HEK293 (cell line): Measurements from ENCODE around the gene KATNAL1.
A peak's percentile ranks its signal among the peaks of the same experiment; 100 is the strongest.

Experiments used
- CTCF ChIA-PET: fragments of 350-600 bp; formaldehyde crosslinking; extraction: SDS; loops from one replicate; lab custom pipeline; 2021; ENCODE audit warnings: antibody characterized with exemption; lab: Yijun Ruan, JAX
- POLR2A ChIA-PET: fragments of 300-600 bp; formaldehyde crosslinking; extraction: SDS; loops from one replicate; lab custom pipeline; 2020; ENCODE audit warnings: antibody characterized with exemption, inconsistent platforms; lab: Yijun Ruan, JAX
- H3K27ac ChIP-seq: fragments of 200-500 bp; sonication (Bioruptor generic); 2 replicates; pipeline ENCODE4 v1.5.1; 2014; ENCODE audit warnings: low read depth, low read length, control low read depth, inconsistent platforms; ENCODE audit errors: extremely low read depth
- H3K36me3 ChIP-seq, 2 experiments: fragments of 200-500 bp in 1 of 2; sonication (Bioruptor generic) in 1 of 2; 1 replicate in 1 of 2; 2 replicates in 1 of 2; pipeline ENCODE4 v1.5.1; 2014 to 2017; ENCODE audit warnings: inconsistent platforms in 2 of 2, low read length in 2 of 2; ENCODE audit not compliant: control insufficient read depth in 2 of 2, insufficient read depth in 1 of 2
- H3K4me1 ChIP-seq: fragments of 200-500 bp; sonication (Bioruptor generic); 2 replicates; pipeline ENCODE4 v1.5.1; 2014; ENCODE audit warnings: mild to moderate bottlenecking, low read length, inconsistent platforms; ENCODE audit not compliant: control insufficient read depth, insufficient read depth
- H3K4me3 ChIP-seq: 2 replicates; pipeline ENCODE4 v1.5.1; 2011; ENCODE audit warnings: low read depth, mild to moderate bottlenecking, control low read depth, low read length, moderate library complexity
- H3K9me3 ChIP-seq: fragments of 200-500 bp; sonication (Bioruptor generic); 2 replicates; pipeline ENCODE4 v1.5.1; 2014; ENCODE audit warnings: low read depth, low read length, inconsistent platforms; ENCODE audit not compliant: control insufficient read depth, insufficient read depth
- FEZF1 ChIP-seq: fragments of 450-650 bp; formaldehyde crosslinking; IDR thresholded peaks from 2 replicates; pipeline ENCODE4 v1.5.1; 2016; ENCODE audit warnings: missing biosample characterization, missing genetic modification characterization
- GLI4 ChIP-seq: fragments of 450-650 bp; formaldehyde crosslinking; IDR thresholded peaks from 2 replicates; pipeline ENCODE4 v1.5.1; 2016; ENCODE audit warnings: missing biosample characterization, missing genetic modification characterization
- HOXC10 ChIP-seq: sonication (generic); formaldehyde crosslinking; IDR thresholded peaks from 2 replicates; pipeline ENCODE4 v1.8.1; 2023; ENCODE audit warnings: mild to moderate bottlenecking, missing genetic modification reagents
- OSR2 ChIP-seq: fragments of 450-650 bp; formaldehyde crosslinking; IDR thresholded peaks from 2 replicates; pipeline ENCODE4 v1.5.1; 2016; ENCODE audit warnings: missing biosample characterization, missing genetic modification characterization
- YY1 ChIP-seq: fragments of 450-650 bp; formaldehyde crosslinking; IDR thresholded peaks from 2 replicates; pipeline ENCODE4 v1.5.1; 2018; ENCODE audit warnings: missing biosample characterization, missing genetic modification characterization
- ZBTB17 ChIP-seq: fragments of 450-650 bp; formaldehyde crosslinking; IDR thresholded peaks from 2 replicates; pipeline ENCODE4 v1.5.1; 2016; ENCODE audit warnings: missing biosample characterization, missing genetic modification characterization
- ZBTB8A ChIP-seq: fragments of 450-650 bp; formaldehyde crosslinking; IDR thresholded peaks from 2 replicates; pipeline ENCODE4 v1.5.1; 2016; ENCODE audit warnings: missing biosample characterization, missing genetic modification characterization
- ZNF140 ChIP-seq: fragments of 450-650 bp; formaldehyde crosslinking; IDR thresholded peaks from 2 replicates; pipeline ENCODE4 v1.5.1; 2016; ENCODE audit warnings: missing biosample characterization, missing genetic modification characterization
- ZNF174 ChIP-seq: fragments of 450-650 bp; formaldehyde crosslinking; IDR thresholded peaks from 2 replicates; pipeline ENCODE4 v1.5.0; 2017; ENCODE audit warnings: missing biosample characterization, mild to moderate bottlenecking, missing genetic modification characterization
- ZNF19 ChIP-seq: fragments of 450-650 bp; formaldehyde crosslinking; IDR thresholded peaks from 2 replicates; pipeline ENCODE4; 2016; ENCODE audit warnings: missing biosample characterization, missing genetic modification characterization, low read depth
- ZNF23 ChIP-seq: fragments of 450-650 bp; formaldehyde crosslinking; IDR thresholded peaks from 2 replicates; pipeline ENCODE4 v1.5.1; 2016; ENCODE audit warnings: missing biosample characterization, missing genetic modification characterization, borderline replicate concordance
- ZNF341 ChIP-seq: fragments of 450-650 bp; formaldehyde crosslinking; IDR thresholded peaks from 2 replicates; pipeline ENCODE4; 2016; ENCODE audit warnings: low read depth, missing biosample characterization, missing genetic modification characterization
- ZNF549 ChIP-seq: fragments of 450-650 bp; IDR thresholded peaks from 2 replicates; pipeline ENCODE4 v1.5.1; 2018; ENCODE audit warnings: missing biosample characterization, missing genetic modification characterization, mild to moderate bottlenecking, inconsistent platforms, moderate library complexity
- ZNF555 ChIP-seq: fragments of 450-650 bp; formaldehyde crosslinking; conservative IDR thresholded peaks from 2 replicates; pipeline ENCODE4 v1.5.1; 2017; ENCODE audit warnings: missing biosample characterization, mild to moderate bottlenecking, missing genetic modification characterization, inconsistent platforms
- ZNF558 ChIP-seq: fragments of 450-650 bp; formaldehyde crosslinking; IDR thresholded peaks from 2 replicates; pipeline ENCODE4 v1.5.1; 2016; ENCODE audit warnings: missing biosample characterization, missing genetic modification characterization
- ZNF585B ChIP-seq: fragments of 450-650 bp; formaldehyde crosslinking; IDR thresholded peaks from 2 replicates; pipeline ENCODE4 v1.5.1; 2016; ENCODE audit warnings: missing biosample characterization, missing genetic modification characterization
- ZNF623 ChIP-seq: fragments of 450-650 bp; formaldehyde crosslinking; IDR thresholded peaks from 2 replicates; pipeline ENCODE4 v1.5.1; 2016; ENCODE audit warnings: missing biosample characterization, missing genetic modification characterization
- ZNF707 ChIP-seq: fragments of 450-650 bp; formaldehyde crosslinking; IDR thresholded peaks from 2 replicates; pipeline ENCODE4 v1.5.1; 2016; ENCODE audit warnings: missing biosample characterization, missing genetic modification characterization
- ZNF792 ChIP-seq: fragments of 450-650 bp; formaldehyde crosslinking; IDR thresholded peaks from 2 replicates; pipeline ENCODE4 v1.5.1; 2016; ENCODE audit warnings: missing biosample characterization, missing genetic modification characterization
- TF ChIP-seq, protein P1 (sequence below): fragments of 450-650 bp; formaldehyde crosslinking; conservative IDR thresholded peaks from 2 replicates; pipeline ENCODE4 v1.5.1; 2016; ENCODE audit warnings: low read depth, missing biosample characterization, missing genetic modification characterization
- TF ChIP-seq, protein P2 (sequence below): fragments of 450-650 bp; formaldehyde crosslinking; IDR thresholded peaks from 2 replicates; pipeline ENCODE4 v1.5.1; 2016; ENCODE audit warnings: missing biosample characterization, missing genetic modification characterization

The KATNAL1 gene

DNA sequence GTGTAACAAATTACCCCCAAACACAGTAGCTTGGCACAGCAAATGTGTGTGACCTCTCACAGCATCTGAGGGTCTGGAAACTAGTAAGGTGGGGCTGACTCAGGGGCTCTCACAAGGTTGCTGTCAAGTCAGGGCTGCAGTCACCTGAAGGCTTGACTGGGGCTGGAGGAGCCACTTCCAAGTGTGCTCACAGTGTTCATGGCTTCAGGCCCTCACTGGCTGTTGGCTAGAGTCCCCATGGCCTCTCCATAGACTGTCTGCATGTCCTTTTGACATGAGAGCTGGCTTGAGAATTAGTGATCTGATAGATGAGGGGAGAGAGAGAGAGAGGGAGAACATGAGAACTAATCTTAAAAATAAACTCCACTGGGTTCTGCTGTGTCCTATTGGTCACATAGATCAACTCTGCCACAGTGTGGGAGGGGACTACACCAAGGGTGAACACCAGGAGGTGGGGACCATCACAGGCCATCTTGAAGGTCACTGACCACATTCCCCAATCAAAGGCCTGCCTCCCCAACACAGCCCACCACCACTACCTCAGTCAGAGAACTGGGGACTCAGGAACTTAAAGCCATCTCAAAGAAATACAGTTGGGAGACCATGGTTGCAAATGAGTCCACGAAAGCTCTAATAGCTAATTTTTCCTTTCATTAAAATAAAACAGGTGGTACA is 38.2 kb upstream of the KATNAL1 start:
- Histone ChIP-seq H3K4me1 (no peaks in the 10 kb centered on the region), H3K4me3 (no peak overlapping the region), H3K36me3 (no peaks in the 10 kb centered on the region), H3K27ac (no peak overlapping the region), H3K9me3 (no peaks in the 10 kb centered on the region)
- TF ChIP-seq ZBTB8A (tag by site-specific recombination) (no peak), ZNF341 (tag by site-specific recombination) (no peak), GLI4 (no peak), YY1 (tag by site-specific recombination) (no peak)
- ChIA-PET POLR2A (no interaction called here), CTCF (no interaction called here)

DNA sequence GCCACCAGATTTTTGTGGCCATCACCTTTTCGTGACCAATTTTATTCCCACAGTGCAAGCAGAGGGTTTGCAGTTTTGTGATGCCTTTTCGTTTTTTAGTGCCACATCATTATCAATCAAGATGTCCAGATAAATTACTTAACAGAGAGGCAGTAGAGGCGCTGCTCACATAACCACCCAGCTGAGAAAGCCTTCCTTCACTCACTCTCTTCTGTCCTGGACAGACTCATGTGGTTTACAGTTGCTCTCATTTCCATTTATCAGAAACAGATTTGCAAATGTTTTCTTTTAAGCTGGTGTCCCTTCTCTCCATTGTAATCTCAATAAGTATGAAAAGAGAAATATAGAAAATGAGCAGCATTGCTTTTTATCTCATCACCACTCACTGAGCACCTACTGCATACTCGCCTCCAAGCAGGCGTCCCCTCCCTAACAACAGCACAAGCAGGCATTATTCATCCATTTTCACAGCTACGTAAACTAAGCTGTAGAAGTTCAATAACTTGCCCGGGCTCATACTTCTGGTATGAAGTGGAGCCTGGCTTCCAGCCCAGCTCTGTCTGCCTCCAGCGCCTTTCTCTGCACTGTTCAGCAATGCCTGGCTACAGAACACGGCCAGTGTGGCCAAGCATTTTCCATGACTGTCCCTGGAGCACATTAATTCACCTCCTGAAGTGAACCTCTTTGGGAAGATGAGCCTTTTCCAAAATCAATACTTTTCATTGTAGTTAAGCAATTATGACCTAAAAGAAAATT is 34.6 kb upstream of the KATNAL1 start:
- POLR2A ChIA-PET, result no interaction called here
- H3K27ac ChIP-seq, result no peak overlapping the region

DNA sequence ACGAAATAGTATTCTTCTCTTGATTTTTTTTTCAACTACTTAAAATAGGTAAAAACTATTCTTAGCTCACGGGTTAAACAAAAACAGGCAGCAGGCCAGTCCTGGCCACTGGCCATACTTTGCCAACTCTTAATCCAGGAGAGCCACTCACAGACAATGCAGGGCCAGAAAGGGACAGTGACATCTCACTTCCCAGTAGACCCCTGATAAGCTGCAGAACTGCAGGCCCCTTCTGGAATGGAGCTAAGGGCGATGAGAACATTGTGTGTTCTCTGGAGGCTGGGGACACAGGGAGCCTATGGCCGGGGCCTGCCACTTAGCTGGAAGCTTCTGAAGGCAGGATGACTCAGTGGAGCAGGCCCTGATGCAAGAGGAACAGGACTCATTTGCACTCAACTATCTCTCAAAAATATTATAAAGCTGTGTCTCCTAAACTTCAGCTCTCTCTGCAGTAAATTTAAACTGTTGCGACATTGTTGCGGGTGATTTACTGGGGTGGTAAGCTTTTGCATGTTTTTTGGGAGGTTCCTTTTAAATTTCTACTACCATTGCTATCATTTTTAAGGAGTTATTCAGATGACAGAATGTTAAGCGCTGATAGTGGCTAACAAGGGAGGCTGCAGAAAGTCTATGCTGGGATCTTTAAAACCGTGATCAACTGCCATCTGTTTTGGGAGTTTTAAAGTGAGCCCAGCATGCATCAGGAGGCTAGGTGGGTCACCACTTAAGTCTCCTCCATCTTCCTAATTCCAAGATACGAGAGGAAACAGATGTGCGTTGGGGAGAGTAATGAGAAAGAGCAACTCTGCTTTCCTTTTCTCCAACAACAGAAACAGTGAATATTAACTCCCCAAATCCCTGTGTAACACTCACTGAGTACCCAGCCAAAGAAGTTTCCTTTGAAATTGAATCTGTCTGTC is 33.2 kb upstream of the KATNAL1 start:
- ChIA-PET POLR2A (no interaction called here), CTCF (interaction anchor here (0.7 to 1.8 kb wide), 2 partner anchors 167 to 208 kb away, joined by 3 to 7 read pairs; no protein-coding TSS in a partner anchor)
- Histone ChIP-seq H3K4me3 (no peak overlapping the region), H3K27ac (no peak overlapping the region), H3K4me1 (no peaks in the 10 kb centered on the region), H3K36me3 (no peaks in the 10 kb centered on the region), H3K9me3 (no peaks in the 10 kb centered on the region)
- TF ChIP-seq HOXC10 (CRISPR knock-in tag) (no peak), OSR2 (tag by site-specific recombination) (no peak), FEZF1 (tag by site-specific recombination) (no peak), ZNF23 (tag by site-specific recombination) (no peak), ZNF585B (tag by site-specific recombination) (peak; percentile 27; the same call in 1 of the 2 replicates), ZNF140 (tag by site-specific recombination) (no peak), ZNF623 (no peak), ZNF558 (tag by site-specific recombination) (no peak)

More for the DNA sequence above, 34.6 kb upstream of the KATNAL1 start:
- no peaks in the 10 kb centered on the region for H3K9me3 ChIP-seq
- H3K4me1 ChIP-seq, result no peaks in the 10 kb centered on the region
- H3K36me3 ChIP-seq, result no peaks in the 10 kb centered on the region
- no peak overlapping the region for H3K4me3 ChIP-seq
- CTCF ChIA-PET, result interaction anchor here (0.6 to 1.5 kb wide), 3 partner anchors 10 to 285 kb away, joined by 3 to 4 read pairs (median 4); no protein-coding TSS in a partner anchor
- TF ChIP-seq ZNF19 (tag by site-specific recombination) (no peak), ZBTB17 (tag by site-specific recombination) (peak; percentile 83), ZNF174 (no peak), ZNF792 (tag by site-specific recombination) (0 out of 2 replicates have a peak, but pooled peaks have one; percentile 54), HOXC10 (CRISPR knock-in tag) (no peak), ZNF555 (no peak), ZNF707 (tag by site-specific recombination) (no peak), ZNF549 (no peak)
- TF ChIP-seq, protein P1, sequence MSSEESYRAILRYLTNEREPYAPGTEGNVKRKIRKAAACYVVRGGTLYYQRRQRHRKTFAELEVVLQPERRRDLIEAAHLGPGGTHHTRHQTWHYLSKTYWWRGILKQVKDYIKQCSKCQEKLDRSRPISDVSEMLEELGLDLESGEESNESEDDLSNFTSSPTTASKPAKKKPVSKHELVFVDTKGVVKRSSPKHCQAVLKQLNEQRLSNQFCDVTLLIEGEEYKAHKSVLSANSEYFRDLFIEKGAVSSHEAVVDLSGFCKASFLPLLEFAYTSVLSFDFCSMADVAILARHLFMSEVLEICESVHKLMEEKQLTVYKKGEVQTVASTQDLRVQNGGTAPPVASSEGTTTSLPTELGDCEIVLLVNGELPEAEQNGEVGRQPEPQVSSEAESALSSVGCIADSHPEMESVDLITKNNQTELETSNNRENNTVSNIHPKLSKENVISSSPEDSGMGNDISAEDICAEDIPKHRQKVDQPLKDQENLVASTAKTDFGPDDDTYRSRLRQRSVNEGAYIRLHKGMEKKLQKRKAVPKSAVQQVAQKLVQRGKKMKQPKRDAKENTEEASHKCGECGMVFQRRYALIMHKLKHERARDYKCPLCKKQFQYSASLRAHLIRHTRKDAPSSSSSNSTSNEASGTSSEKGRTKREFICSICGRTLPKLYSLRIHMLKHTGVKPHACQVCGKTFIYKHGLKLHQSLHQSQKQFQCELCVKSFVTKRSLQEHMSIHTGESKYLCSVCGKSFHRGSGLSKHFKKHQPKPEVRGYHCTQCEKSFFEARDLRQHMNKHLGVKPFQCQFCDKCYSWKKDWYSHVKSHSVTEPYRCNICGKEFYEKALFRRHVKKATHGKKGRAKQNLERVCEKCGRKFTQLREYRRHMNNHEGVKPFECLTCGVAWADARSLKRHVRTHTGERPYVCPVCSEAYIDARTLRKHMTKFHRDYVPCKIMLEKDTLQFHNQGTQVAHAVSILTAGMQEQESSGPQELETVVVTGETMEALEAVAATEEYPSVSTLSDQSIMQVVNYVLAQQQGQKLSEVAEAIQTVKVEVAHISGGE (tag by site-specific recombination), result no peak
- TF ChIP-seq, protein P2, sequence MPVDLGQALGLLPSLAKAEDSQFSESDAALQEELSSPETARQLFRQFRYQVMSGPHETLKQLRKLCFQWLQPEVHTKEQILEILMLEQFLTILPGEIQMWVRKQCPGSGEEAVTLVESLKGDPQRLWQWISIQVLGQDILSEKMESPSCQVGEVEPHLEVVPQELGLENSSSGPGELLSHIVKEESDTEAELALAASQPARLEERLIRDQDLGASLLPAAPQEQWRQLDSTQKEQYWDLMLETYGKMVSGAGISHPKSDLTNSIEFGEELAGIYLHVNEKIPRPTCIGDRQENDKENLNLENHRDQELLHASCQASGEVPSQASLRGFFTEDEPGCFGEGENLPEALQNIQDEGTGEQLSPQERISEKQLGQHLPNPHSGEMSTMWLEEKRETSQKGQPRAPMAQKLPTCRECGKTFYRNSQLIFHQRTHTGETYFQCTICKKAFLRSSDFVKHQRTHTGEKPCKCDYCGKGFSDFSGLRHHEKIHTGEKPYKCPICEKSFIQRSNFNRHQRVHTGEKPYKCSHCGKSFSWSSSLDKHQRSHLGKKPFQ (tag by site-specific recombination), result peak; percentile 52; the same call in 1 of the 2 replicates
